KG1 (cell line): ENCODE data around the gene DENND1C.
"Not testable (repeated sequence)": the region's sequence is repeated elsewhere in the genome, so short reads cannot be mapped to it uniquely, and the experiment has no call there.

Experiments used
- DNase-seq: peaks from one replicate; lab custom pipeline; 2025; lab: John Stamatoyannopoulos, UW

DENND1C gene

DNA sequence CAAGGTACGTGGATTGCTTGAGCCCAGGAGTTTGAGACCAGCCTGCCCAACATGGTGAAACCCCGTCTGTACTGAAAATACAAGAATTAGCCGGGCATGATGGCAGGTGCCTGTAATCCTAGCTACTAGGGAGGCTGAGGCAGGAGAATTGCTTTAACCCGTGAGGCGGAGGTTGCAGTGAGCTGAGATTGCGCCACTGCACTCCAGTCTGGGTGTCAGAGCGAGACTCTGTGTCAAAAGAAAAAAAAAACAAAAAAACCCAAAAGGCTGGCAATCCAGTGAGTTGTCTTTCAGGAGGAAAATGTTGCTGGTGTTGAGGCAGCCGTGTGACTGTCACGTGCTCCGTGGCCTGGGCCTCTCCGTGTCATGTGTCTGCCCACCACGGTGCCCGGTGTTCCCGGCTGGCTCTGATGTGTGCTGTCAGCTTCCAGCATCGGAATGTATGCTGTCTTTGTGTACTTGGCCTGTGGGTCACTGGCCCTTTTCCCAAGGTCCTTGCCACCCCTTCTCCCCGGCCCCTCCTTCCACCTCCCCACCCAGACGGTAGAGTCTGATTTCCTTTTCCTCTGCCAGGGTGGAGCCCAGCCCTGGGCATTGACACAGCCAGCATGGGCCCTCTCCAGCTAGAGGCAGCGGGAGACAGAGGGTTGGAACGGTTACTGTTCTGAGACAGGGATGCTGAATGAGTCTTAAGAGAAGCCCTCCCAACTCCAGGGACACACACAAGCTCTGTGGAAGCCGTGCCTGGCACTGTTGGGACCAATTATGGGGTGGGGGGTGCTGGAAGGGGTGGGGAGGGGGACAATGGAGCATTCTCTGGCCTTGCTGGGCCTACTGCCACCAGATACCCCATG lies 27.8 kb upstream of the DENND1C start:
- DNase-seq = no peak

DNA sequence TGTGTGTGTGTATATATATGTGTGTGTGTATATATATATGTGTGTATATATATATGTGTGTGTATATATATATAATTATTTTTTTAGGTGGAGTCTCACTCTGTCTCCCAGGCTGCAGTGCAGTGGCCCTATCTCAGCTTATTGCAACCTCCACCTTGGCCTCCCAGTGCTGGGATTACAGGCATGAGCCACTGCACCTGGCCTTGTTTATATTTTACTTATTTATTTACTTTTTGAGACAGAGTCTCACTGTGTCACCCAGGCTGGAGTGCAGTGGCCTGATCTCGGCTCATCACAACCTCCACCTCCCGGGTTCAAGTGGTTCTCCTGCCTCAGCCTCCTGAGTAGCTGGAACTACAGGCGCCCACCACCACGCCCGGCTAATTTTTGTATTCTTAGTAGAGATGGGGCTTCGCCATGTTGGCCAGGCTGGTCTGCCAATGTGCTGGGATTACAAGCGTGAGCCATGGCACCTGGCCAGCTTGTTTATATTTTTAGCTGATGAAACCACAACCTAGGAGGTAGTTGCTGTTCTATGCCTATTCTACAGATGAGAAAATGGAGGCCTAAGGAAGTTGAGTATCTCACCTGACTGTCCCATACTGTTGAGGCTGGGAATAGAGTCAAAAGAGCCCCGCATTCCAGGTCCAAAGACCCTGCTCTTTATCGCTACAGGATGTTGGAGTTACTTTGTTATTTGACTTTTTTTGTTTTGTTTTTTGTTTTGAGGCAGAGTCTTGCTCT lies 26.6 kb upstream of the DENND1C start:
- not testable (repeated sequence) for DNase-seq

DNA sequence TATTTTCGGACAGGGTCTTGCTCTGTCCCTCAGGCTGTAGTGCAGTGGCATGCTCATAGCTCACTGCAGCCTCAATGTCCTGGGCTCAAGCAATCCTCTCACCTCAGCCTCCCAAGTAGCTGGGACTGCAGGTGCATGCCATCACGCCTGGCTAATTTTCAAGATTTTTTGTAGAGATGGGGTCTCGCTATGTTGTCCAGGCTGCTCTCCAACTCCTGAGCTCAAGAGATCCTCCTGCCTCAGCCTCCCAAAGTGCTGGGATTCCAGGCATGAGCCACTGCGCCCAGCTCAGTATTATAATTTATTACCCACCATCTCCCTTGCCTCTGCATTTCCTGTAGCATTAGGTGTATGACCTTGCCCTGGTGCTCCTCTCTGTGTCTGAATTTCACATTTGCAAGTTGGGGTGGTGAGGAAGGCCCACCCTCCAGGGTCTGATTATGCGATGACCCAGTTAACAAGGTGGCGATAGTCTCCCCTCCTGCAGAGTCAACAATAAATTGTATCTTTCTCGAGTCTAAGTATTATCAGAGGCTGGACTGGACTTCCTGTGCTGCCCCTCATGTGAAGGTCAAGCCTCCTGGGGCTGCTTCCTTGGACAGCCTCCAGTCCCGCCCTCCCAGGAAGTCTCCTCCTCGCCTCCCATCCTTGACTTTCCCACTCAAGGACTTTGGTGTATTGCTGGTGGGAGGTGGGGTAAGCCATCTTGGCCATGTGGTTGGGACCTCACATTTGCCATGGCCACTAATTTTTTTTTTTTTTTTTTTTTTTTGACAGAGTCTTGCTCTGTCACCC lies 22.0 kb upstream of the DENND1C start:
- DNase-seq = no peak

DNA sequence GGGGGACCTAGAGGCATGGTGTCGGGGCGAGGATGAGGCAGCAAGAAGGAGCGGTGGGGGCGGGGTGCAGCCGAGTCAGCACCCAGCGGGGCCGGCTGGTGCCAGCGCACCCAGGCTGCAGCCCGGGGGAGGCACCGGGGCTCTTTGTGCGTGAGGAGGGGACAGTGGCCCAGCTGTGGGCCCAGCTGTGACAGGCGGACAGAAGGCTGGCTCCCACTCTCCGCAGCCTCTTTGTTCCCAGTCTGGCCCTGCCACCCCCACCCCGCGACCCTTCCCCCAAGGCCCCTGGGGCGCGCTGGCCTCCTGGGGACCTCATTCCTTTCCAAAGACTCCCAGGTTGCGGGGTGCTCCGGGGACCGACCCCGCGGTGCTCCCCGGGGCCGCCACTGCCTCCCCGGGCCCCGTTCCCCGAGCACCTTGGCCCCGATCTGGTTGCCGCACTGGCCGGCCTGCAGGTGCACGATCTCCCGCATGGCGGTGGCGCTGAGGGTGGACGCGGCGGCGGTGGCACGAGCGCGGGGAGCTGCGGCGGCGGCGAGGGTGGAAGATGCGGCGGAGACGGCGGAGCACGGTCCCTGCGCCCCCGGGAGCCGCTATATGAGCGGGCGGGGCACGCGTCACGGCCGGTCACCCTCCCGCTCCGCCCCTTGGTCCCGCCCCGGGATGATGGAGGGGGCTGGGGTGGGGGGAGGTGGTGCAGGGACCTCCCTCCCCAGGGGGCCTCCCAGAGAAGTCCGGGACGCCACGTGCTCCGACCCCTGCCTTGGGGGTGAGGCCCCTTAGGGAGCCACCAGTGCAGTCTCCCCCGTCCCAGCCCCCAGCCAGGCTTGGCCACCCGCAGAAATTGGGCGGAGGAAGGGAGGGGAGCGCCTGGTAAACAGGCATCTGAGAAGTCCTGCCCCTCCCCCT lies 20.4 kb upstream of the DENND1C start, which contains the start of gene TUBB4A:
Gene TUBB4A, minus strand, starts transcription at position 570 of the 909 bp plus-strand sequence. Its CDS starts 97 bp downstream, at position 473.
- no peak for DNase-seq

DNA sequence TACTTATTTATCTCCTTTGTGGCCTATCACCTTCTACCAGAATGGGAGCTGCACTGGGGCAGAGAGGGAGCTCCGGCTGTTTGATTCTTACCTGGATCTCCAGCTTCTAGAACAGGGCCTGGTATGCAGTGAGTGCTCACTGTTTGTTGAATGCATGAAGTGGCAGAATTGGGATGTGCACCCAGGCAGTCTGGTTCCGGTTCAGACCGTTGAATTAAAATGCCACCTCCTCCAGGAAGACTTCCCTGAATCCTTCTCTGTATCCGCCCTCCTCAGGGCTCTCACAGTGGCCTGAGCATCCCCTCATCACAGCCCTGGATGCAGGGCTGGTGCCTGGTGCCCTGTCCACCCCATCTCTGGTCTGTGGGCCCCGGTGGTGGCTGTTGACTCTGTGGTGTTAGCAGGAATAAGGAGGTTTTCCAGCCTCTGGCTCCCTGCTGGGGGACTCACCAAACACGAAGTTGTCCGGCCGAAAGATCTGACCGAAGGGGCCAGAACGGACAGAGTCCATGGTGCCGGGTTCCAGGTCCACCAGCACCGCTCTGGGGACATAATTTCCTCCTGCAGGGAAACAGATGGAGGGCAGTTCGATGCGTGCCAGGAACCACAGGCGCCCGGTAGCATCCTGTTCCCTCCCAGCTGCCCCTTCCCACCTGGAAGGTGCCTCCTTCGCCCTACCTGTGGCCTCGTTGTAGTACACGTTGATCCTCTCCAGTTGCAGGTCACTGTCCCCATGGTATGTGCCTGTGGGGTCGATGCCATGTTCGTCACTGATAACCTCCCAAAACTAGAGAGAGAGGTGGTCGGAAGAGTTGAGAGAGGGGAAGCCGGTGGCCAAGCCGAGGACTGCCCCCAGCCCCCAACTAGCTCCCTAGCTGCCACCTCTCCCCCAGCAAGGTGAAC lies 19.5 kb upstream of the DENND1C start:
- no peak for DNase-seq

DNA sequence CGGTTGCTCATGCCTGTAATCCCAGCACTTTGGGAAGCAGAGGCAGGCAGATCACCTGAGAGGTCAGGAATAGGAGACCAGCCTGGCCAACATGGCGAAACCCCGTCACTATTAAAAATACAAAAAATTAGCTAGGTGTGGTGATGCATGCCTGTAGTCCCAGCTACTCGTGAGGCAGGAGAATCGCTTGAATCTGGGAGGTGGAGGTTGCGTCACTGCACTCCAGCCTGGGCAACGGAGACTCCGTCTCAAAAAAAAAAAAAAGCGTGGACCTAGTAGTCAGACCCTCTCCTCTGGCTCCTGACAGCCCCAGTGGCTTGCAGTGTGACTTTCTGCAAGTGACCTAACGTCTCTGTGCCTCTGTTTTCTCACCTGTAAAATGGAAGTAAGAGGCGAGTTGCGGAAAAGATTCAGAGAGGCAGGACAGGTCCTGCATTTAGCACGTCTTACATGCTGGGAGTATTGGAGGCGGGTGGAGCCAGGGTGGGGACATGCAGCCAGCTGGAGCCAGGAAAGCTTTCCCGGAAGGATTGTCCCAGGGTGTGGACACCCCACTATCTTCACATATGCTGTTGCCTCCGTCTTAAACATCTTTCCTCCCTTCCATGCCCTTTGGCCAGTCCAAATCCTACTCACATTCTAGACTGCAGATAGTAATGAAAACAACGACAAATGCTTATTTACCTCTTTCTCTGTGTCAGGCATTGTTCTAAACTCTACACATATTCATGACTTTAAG lies 17.6 kb upstream of the DENND1C start:
- DNase-seq = no peak

DNA sequence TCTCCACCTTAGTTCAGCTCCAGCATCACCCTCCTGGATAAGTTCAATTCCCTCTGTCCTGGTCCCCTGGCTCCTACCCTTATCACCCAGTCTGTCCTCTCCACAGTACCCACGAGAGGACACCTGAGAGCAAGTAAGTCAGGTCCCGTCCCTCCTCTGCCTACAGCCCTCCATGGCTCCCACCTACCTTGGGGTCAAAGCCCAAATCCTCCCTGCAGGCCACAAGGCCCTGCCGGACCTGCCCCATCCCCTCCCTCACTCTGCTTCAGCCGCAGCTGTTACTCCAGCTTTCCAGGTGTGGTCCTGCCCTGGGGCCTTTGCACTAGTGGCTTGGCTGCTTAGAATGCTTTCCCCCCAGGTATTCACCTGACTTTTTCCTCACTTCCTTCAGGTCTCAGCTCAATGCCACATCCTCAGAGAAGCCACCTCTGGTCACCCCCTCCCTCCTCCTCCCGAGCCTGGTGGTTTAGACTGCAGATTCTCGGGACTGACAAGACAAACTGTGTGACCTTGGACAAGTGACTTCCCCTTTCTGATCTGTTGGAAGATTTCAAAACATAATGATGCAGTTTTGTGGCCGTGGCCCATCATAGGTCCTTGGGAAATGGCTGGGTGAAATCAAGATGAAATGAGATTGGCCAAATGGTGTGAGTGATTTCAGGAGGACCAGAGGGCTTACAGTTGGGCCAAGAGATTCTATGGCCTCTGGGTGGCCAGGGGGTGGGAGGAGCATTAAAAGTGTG lies 16.9 kb upstream of the DENND1C start:
- no peak for DNase-seq

DNA sequence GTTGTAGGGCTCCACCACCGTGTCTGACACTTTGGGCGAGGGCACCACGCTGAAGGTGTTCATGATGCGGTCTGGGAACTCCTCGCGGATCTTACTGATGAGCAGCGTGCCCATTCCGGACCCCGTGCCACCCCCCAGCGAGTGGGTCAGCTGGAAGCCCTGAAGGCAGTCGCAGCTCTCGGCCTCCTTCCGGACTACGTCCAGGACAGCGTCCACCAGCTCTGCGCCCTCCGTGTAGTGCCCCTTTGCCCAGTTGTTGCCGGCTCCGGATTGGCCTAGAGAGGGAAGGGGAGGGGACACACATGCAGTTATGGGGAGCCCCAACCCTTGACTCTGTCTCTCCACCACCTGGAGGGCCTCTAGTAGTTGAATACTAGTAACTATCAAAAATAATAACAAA lies 14.4 kb upstream of the DENND1C start:
- DNase-seq = no peak

DNA sequence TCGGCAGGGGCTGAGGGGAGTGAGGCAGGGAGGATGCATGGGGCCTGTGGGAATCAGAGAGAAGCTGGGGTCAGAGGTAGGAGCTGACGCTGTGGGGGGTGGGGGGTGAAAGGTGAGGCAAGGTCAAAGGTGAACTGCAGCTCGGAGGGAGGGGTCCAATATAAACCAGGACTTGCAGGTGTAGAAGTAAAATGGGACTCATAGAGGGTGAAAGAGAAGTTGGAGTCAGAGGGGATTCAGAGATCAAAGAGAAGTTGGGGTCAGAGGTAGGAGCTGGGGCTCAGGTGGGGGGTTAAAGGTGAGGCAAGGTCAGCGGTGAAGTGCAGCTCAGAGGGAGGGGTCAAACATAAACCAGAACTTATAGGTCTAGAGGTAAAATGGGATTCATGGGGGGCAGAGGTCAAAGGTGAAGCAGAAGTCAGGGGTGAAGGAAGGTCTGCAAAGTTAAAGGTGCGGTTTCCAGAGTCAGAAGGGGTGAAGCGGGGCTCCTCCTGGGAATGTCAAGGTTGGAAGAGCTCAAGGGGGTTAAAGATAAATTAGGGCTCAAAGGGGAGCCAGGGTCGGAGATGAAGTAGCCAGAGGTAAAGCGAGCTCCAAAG lies 12.9 kb upstream of the DENND1C start:
- DNase-seq = no peak

DNA sequence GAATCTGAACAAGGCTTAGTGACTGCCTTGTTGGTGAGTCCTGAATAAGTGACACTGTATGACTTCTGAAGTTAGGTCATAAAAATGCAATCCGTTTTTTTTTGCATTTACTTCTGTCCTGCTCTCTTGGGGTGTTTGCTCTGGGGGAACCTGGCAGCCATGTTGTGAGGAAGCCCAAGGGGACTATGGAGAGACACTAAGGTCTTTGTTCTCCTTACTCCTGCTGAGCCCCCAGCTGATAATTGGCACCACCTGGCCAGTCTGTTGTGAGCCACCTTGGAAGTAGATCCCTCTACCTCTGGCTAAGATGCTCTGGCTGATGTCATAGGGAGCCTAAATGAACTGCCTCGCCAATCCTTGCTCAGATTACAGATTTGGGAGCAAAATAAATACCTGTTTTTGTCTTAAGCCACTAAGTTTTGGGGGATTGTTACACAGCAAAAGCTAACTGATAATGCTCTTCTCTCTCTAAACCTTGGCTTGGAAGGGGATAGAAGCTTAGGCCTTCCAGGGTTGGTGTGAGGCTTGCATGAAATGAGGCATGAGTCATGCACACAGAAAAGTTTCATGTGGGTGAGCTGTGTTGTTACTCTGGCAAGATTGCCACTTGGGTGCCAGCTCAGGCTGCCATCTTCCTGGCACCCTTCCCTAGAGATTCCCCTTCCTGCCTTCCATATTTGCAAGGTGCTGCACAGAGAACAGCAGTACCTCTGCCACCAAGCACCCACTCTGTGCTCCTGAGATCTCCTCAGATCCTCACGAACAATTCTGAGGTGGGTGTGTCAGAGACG lies 10.4 kb upstream of the DENND1C start:
- DNase-seq = no peak

DNA sequence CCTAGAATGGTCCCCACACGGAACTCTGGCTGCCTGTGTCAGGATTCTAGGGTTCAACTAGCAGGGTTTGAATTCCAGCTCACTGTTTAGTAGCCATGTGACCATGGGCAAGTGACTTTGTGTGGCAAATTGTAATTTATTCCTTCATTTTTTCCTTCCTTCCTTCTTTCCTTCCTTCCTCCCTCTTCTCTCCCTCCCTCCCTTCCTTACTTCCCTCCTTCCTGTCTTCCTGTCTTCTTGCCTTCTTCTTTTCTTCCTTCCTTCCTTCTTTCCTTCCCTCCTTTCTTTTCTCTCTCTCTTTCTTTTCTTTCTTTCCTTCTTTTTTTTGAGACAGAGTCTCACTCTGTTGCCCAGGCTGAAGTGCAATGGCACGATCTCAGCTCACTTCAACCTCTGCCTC lies 8.5 kb upstream of the DENND1C start:
- no peak for DNase-seq

DNA sequence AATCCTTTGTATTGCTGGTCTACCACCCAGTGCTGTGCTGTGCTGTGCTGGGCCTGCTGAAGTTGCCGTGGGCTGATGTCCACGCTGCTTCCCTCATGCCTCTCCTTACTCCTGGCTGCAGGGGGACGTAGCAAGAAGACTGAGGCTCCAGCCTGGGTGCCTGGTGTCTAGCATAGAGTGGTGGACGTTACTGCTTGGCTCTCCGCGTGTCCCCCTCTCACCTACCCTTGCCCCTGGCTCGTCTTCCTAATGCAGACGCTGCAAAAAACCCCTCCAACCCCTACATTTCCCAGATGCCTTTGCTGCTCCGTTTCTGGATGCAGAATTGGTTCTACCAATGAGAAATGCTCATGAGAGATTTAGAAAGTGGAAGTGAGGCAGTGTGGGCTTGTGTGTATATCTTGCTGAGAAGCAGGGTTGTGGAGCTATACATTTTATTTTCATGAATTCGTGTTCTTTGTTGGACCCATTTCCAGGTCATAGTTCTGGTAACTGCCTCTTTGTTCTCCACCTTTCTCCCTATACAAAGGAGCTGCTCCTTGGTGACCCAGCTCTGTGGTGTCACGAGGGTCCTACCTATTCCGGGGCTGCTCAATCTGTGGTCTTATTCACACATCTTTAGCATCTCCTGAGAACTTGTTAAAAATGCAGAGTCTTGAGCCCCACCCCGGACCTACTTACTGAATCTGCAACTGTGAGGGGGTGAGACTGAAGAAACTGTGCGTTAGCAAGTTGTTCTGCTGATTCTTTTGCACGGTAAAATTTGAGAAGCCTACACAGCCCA lies 7.9 kb upstream of the DENND1C start:
- no peak for DNase-seq

DNA sequence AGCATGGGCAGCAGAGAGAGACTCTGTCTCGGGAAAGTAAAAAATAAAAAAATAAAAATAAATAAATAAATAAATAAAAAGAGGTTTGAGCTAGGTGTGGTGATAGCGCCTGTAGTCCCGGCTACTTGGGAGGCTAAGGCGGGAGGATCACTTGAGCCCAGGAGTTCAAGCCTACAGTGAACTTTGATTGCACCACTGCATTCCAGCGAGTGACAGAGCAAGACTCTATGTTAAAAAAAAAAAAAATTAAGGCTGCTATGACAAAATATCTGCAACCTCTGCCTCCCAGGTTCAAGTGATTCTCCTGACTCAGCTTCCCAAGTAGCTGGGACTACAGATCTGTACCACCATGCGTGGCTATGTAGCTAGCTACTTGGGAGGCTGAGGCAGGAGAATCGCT lies 3.2 kb upstream of the DENND1C start:
- DNase-seq = no peak

DNA sequence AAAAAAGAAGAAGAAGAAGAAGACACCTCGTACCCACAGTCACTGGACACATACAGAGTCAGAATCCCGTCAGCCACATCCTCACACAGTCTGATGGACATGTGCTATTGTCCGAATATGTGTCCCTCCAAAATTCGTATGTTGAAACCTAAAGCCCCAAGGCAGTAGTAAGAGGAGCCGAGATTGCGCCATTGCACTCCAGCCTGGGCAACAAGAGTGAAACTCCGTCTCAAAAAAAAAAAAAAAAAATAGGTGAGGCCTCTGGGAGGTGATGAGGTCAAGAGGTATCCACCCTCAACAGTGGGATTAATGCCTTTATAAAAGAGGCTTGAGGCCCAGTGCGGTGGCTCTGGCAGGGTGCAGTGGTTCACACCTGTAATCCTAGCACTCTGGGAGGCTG lies 2.6 kb upstream of the DENND1C start:
- no peak for DNase-seq

DNA sequence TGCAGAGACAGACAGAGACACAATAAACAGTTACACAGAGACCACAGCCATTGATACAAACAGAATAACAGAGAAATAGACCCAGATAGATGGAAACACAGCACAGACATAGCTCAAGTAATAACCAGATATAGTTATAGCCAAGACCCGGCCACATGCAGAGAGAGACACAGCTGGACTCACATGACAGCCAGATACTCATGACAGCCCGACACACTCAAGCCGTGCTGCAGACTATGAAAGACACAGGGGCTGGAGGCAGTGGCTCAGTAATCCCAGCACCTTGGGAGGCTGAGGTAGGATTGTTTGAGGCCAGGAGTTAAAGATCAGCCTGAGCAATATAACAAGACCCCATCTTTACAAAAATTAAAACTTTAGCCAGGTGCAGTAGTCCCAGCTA lies 1.6 kb upstream of the DENND1C start:
- DNase-seq = no peak

DNA sequence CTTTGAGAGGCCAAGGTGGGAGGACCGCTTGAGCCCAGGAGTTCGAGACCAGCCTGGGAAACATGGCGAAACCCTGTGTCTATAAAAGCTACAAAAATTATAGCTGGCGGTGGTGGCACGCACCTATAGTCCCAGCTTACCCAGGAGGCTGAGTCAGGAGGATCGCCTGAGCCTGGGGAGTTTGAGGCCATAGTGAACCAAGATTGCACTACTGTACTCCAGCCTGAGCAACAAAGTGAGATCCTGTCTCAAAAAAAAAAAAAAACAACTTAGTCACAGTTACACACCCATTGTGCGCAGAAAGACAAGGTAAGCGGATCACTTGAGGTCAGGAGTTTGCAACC lies 728 bp upstream of the DENND1C start:
- DNase-seq = no peak

DNA sequence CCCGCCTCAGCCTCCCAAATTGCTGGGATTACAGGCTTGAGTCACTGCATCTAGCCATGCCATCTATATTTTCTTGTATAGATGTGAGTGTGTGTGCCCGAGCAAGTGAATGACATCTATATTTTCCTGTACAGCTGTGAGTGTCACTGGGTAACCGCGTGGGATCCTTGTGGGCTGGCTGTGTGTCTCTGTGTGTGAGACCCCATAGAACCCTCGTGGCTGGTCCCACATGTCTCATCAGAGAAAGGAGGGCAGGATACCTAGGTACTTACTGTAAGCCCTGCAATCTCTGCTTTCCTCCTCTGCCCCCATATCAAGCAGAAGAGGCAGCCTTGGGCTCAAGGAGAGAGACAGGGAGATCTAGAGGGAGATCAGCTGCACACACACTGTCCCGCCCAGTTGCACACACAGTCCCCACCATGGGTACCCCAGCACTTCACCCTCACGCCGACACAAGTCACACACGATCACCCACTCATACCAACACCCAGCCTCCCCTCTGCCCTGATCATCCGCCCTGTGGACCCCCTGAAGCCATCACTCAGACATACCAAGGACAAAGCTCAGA lies 655 bp downstream of the DENND1C start:
- no peak for DNase-seq
